LNCAP (cell line): ENCODE measurements around the gene LAMC2.

Experiments
- TF ChIP-seq, protein P1 (sequence below): fragments of 450-650 bp; IDR thresholded peaks from 2 replicates; pipeline ENCODE4 v1.5.1; 2017; ENCODE audit warnings: mild to moderate bottlenecking

Gene LAMC2

DNA sequence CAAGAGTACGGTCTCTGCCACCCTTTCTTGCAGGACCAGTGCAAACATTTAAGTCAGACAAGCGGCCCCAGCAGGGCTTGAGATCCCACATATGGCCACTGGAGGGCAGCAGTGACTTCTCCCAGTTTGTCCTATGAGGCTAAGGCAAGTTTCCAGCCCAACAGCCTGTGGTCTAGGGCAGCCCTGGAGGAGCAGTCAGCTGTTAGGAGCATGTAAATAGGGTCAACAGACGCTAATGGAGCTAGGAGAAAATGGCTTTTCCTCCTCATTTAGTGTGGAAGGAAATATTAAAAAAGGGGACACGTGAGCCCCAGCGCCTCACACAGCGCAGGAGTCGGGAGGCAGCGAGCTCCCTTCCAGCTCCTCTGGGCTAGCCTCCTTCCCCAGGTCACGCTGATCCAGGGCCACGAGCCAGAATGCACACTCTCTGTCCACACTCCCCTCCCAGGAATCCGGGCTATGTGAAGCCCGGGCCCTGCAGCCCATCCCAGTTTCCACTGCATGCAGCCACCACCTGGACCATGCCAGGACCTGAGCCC is 95.6 kb downstream of the LAMC2 start:
- TF ChIP-seq, protein P1, sequence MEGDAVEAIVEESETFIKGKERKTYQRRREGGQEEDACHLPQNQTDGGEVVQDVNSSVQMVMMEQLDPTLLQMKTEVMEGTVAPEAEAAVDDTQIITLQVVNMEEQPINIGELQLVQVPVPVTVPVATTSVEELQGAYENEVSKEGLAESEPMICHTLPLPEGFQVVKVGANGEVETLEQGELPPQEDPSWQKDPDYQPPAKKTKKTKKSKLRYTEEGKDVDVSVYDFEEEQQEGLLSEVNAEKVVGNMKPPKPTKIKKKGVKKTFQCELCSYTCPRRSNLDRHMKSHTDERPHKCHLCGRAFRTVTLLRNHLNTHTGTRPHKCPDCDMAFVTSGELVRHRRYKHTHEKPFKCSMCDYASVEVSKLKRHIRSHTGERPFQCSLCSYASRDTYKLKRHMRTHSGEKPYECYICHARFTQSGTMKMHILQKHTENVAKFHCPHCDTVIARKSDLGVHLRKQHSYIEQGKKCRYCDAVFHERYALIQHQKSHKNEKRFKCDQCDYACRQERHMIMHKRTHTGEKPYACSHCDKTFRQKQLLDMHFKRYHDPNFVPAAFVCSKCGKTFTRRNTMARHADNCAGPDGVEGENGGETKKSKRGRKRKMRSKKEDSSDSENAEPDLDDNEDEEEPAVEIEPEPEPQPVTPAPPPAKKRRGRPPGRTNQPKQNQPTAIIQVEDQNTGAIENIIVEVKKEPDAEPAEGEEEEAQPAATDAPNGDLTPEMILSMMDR: peak; percentile 98

GRCh38 chr1:183282101-183282855 is 96.2 kb downstream of the LAMC2 start:
- TF ChIP-seq, protein P1: no peak

GRCh38 chr1:183283286-183283685 is 97.2 kb downstream of the LAMC2 start:
- TF ChIP-seq, protein P1: no peak

- TF ChIP-seq, protein P1: no peak
Observed at GRCh38 chr1:183284086-183284485, 98.0 kb downstream of the LAMC2 start.

GRCh38 chr1:183285256-183285655 is 99.2 kb downstream of the LAMC2 start:
- TF ChIP-seq, protein P1: no peak

DNA sequence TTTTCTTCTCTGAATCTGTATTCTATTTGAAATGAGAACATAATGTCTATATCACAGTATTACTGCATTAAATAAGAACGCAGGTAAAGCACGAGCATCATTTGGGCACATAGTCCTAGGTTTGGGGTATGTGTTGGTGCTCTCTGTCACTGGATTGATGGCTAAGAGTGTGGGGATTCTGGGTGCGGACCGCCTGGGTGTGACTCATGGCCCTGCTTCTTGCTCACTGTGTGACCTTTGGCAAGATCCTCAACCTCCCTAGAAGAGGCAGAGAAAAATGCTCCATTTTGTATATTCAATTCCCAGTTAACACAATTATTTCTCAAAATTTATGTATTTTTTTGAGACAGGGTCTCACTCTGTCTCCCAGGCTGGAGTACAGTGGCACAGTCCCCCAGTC is 99.7 kb downstream of the LAMC2 start:
- TF ChIP-seq, protein P1: no peak

DNA sequence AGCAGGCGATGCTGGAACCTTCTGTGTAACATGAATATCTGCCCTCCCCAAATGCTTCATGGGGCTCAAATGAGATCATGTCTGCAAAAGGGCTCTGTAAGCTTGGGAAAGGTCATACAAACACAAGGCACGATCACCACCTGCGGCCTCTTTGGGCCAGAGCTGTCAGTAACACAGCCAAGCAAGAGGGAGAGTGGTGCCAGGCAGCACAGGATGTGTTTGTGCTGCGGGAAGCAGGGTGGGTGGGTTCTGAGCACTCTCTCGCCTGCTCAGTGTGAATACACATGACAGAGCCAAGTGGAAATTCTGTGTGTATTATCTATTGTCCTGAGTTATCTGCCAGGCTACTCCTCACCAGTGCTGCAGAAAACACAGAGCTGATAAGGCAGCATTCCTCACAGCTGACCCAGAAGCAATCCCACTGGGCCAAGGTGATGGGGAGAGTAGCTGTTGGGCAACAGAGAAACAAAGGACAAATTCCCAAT is 101.2 kb downstream of the LAMC2 start:
- TF ChIP-seq, protein P1: no peak
